ENCODE results near the gene NLRC5.

The NLRC5 gene

GRCh38 chr16:57039148-57039812 is 49.9 kb downstream of the NLRC5 start:
- peak overlapping the region; percentile 57 for H3K4me3 Mint-ChIP-seq
- peaks cover 84% of the 10 kb centered on the region for H3K36me3 Mint-ChIP-seq (ENCODE audit: low read depth)
- peaks cover 63% of the 10 kb centered on the region for H3K4me1 Mint-ChIP-seq (ENCODE audit: low read depth)
- no peaks in the 10 kb centered on the region for H3K27me3 Mint-ChIP-seq (ENCODE audit: low read depth)
- peak overlapping the region; percentile 84 for H3K27ac Mint-ChIP-seq
- no peaks in the 10 kb centered on the region for H3K9me3 Mint-ChIP-seq
- DNase-seq (ENCODE audit: low spot score) = peak; percentile 32

GRCh38 chr16:57041182-57042156 is 52.1 kb downstream of the NLRC5 start:
- peak; percentile 89 for DNase-seq (ENCODE audit: low spot score)
- Mint-ChIP-seq H3K4me3 (peak overlapping the region; percentile 82), H3K27ac (peak overlapping the region; percentile 98), H3K27me3 (ENCODE audit: low read depth) (no peaks in the 10 kb centered on the region), H3K36me3 (ENCODE audit: low read depth) (peaks cover 79% of the 10 kb centered on the region), H3K9me3 (no peaks in the 10 kb centered on the region), H3K4me1 (ENCODE audit: low read depth) (peaks cover 61% of the 10 kb centered on the region)

DNA sequence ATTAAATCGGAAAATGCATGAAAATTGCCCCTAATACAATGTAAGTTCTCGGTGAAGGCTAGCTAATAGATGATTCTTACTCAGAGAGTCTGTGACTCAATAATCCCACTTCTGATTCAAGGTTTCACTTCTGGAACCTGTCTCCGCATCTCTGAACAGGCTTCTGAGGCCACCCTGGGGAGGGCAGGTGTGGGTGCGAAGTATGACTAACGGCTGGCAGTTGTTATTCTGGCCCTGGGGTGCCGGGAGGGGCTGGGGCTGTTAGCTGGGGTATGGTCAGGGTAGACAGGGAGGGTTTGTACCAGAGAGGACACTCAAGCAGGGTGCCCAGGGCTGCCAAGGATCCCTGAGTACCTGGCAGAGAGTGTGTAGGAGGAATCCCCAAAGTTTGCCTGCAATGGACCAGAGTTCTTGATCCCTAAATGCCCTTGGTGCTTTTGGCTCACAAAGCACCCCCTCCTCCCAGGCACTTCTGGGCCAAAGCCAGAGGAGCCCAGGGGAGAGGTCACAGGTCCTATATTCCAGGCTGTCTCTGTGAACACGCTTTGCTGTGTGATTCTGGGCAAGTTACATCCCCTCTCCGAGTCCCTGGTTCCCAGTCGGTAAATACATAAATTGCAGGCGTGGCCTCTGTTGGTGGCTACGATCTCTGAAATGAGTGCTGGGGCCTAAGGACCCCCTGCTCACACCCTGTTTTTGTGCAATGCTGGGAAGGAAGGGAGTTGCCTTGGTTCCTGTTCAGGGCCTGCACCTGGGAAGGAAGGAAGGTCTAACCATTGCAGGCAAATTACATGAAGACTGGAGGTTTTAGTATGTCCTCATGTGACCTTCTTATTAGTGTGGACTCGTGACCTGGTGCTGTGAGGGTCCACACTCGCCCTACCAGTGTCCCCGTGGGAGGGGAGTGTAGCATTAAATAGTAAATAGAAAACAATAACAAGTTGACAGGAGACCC is 53.1 kb downstream of the NLRC5 start:
- Mint-ChIP-seq H3K4me3 (peak overlapping the region; percentile 82), H3K27me3 (ENCODE audit: low read depth) (no peaks in the 10 kb centered on the region), H3K9me3 (no peaks in the 10 kb centered on the region), H3K27ac (peak overlapping the region; percentile 98), H3K36me3 (ENCODE audit: low read depth) (peaks cover 80% of the 10 kb centered on the region), H3K4me1 (ENCODE audit: low read depth) (peaks cover 55% of the 10 kb centered on the region)
- DNase-seq (ENCODE audit: low spot score) = peak; percentile 90

- Mint-ChIP-seq H3K36me3 (ENCODE audit: low read depth) (peaks cover 78% of the 10 kb centered on the region), H3K27me3 (ENCODE audit: low read depth) (no peaks in the 10 kb centered on the region), H3K4me1 (ENCODE audit: low read depth) (peaks cover 47% of the 10 kb centered on the region), H3K9me3 (no peaks in the 10 kb centered on the region), H3K27ac (peak overlapping the region; percentile 98), H3K4me3 (no peak overlapping the region)
- no peak for DNase-seq (ENCODE audit: low spot score)
These were observed 53.9 kb downstream of the NLRC5 start for GRCh38 chr16:57043248-57043647.

DNA sequence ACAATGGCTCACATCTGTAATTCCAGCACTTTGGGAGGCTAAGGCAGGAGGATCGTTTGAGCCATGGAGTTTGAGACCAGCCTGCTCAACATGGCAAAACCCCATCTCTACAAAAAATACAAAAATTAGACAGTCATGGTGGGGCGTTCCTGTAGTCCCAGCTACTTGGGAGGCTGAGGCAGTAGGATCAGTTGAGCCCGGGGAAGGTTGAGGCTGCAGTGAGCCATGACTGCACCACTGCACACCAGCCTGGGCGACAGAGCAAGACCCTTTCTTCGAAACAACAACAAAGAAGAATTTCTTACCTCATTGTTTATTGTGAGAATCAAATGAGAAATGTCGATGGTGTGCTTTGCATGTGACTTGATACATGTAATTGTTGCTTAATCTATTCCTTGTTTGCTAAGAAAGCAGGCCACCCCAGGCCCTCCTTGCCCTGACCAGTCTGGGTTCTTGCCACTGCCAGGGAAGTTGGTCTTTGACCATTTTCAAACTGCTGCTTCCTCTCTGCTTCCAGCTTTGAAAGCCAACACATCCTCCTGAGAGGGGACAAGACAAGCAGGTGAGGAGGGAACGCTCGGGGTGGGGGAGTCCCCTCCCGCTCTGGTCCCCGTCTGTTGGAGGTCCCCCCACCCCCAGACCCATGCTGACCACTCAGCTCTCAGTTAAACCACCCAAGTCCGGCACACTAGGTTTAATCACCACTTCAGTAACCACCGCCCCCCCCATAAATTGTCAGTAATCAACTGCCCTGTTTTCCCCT is 55.8 kb downstream of the NLRC5 start:
- DNase-seq (ENCODE audit: low spot score) = no peak
- no peak overlapping the region for H3K4me3 Mint-ChIP-seq
- peaks cover 35% of the 10 kb centered on the region for H3K4me1 Mint-ChIP-seq (ENCODE audit: low read depth)
- no peaks in the 10 kb centered on the region for H3K27me3 Mint-ChIP-seq (ENCODE audit: low read depth)
- H3K36me3 Mint-ChIP-seq (ENCODE audit: low read depth) = peaks cover 74% of the 10 kb centered on the region
- H3K27ac Mint-ChIP-seq = no peak overlapping the region
- H3K9me3 Mint-ChIP-seq = no peaks in the 10 kb centered on the region

GRCh38 chr16:57045694-57046381 is 56.5 kb downstream of the NLRC5 start:
- Mint-ChIP-seq H3K27me3 (ENCODE audit: low read depth) (no peaks in the 10 kb centered on the region), H3K27ac (no peak overlapping the region), H3K4me3 (no peak overlapping the region), H3K4me1 (ENCODE audit: low read depth) (peaks cover 29% of the 10 kb centered on the region), H3K9me3 (no peaks in the 10 kb centered on the region), H3K36me3 (ENCODE audit: low read depth) (peaks cover 72% of the 10 kb centered on the region)
- no peak for DNase-seq (ENCODE audit: low spot score)

- H3K4me3 Mint-ChIP-seq = no peak overlapping the region
- H3K9me3 Mint-ChIP-seq = no peaks in the 10 kb centered on the region
- peaks cover 8% of the 10 kb centered on the region for H3K4me1 Mint-ChIP-seq (ENCODE audit: low read depth)
- H3K27ac Mint-ChIP-seq = peak overlapping the region; percentile 21
- peaks cover 69% of the 10 kb centered on the region for H3K36me3 Mint-ChIP-seq (ENCODE audit: low read depth)
- no peak for DNase-seq (ENCODE audit: low spot score)
- no peaks in the 10 kb centered on the region for H3K27me3 Mint-ChIP-seq (ENCODE audit: low read depth)
These were observed 58.7 kb downstream of the NLRC5 start for GRCh38 chr16:57048095-57048494.

- peaks cover 65% of the 10 kb centered on the region for H3K36me3 Mint-ChIP-seq (ENCODE audit: low read depth)
- no peak overlapping the region for H3K27ac Mint-ChIP-seq
- H3K4me1 Mint-ChIP-seq (ENCODE audit: low read depth) = peaks cover 3% of the 10 kb centered on the region
- DNase-seq (ENCODE audit: low spot score) = no peak
- no peaks in the 10 kb centered on the region for H3K27me3 Mint-ChIP-seq (ENCODE audit: low read depth)
- no peak overlapping the region for H3K4me3 Mint-ChIP-seq
- no peaks in the 10 kb centered on the region for H3K9me3 Mint-ChIP-seq
These were observed 60.3 kb downstream of the NLRC5 start for GRCh38 chr16:57049678-57050077.

- H3K27ac Mint-ChIP-seq = peak overlapping the region; percentile 31
- H3K4me1 Mint-ChIP-seq (ENCODE audit: low read depth) = no peaks in the 10 kb centered on the region
- H3K4me3 Mint-ChIP-seq = no peak overlapping the region
- peaks cover 64% of the 10 kb centered on the region for H3K36me3 Mint-ChIP-seq (ENCODE audit: low read depth)
- no peaks in the 10 kb centered on the region for H3K9me3 Mint-ChIP-seq
- DNase-seq (ENCODE audit: low spot score) = peak; percentile 40
- no peaks in the 10 kb centered on the region for H3K27me3 Mint-ChIP-seq (ENCODE audit: low read depth)
These were observed 62.4 kb downstream of the NLRC5 start for GRCh38 chr16:57051696-57052228.

DNA sequence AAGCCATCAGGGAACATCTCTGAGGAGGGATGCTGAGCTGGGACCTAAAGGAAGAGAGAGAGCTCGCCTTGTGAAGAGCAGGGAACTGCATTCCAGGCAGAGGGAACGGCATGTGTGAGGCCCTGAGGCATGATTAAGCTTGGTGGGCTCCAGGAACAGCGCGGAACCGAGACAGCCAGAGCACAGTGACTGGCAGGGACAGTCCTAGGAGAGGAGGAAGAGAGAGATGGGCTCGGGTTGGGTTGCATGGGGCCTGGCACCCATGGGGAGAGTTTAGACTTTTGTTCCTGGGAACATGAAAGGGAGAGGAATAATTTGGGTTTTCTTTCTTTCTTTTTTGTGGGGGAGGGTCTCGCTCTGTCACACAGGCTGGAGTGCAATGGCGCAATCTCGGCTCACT is 63.8 kb downstream of the NLRC5 start:
- Mint-ChIP-seq H3K9me3 (no peaks in the 10 kb centered on the region), H3K4me1 (ENCODE audit: low read depth) (no peaks in the 10 kb centered on the region), H3K36me3 (ENCODE audit: low read depth) (peaks cover 64% of the 10 kb centered on the region), H3K4me3 (no peak overlapping the region), H3K27ac (no peak overlapping the region), H3K27me3 (ENCODE audit: low read depth) (no peaks in the 10 kb centered on the region)
- DNase-seq (ENCODE audit: low spot score) = no peak

GRCh38 chr16:57054338-57054737 is 65.0 kb downstream of the NLRC5 start:
- H3K9me3 Mint-ChIP-seq = no peaks in the 10 kb centered on the region
- no peak overlapping the region for H3K4me3 Mint-ChIP-seq
- peaks cover 62% of the 10 kb centered on the region for H3K36me3 Mint-ChIP-seq (ENCODE audit: low read depth)
- H3K4me1 Mint-ChIP-seq (ENCODE audit: low read depth) = no peaks in the 10 kb centered on the region
- H3K27me3 Mint-ChIP-seq (ENCODE audit: low read depth) = no peaks in the 10 kb centered on the region
- no peak overlapping the region for H3K27ac Mint-ChIP-seq
- no peak for DNase-seq (ENCODE audit: low spot score)

GRCh38 chr16:57054771-57055170 is 65.4 kb downstream of the NLRC5 start:
- H3K4me1 Mint-ChIP-seq (ENCODE audit: low read depth) = no peaks in the 10 kb centered on the region
- DNase-seq (ENCODE audit: low spot score) = no peak
- H3K27me3 Mint-ChIP-seq (ENCODE audit: low read depth) = no peaks in the 10 kb centered on the region
- H3K27ac Mint-ChIP-seq = no peak overlapping the region
- H3K36me3 Mint-ChIP-seq (ENCODE audit: low read depth) = peaks cover 66% of the 10 kb centered on the region
- no peaks in the 10 kb centered on the region for H3K9me3 Mint-ChIP-seq
- H3K4me3 Mint-ChIP-seq = no peak overlapping the region

Measured in T-helper 2 cell treated with Interferon-gamma antibody and Interleukin-4, amounts not matched to agents 5 μg/mL and 100 μg/mL, for 36 hours (primary cell).